ENCODE measurements around the gene RPUSD1. TPM values are rescaled to one million over a fixed set of nuclear protein-coding genes. Genes with fewer than 3 reads are reported as not detected.
A peak's percentile ranks its signal among the peaks of the same experiment; 100 is the strongest.

The RPUSD1 gene
- total RNA-seq, 1 donor from 2014 or later = 23.0 TPM

DNA sequence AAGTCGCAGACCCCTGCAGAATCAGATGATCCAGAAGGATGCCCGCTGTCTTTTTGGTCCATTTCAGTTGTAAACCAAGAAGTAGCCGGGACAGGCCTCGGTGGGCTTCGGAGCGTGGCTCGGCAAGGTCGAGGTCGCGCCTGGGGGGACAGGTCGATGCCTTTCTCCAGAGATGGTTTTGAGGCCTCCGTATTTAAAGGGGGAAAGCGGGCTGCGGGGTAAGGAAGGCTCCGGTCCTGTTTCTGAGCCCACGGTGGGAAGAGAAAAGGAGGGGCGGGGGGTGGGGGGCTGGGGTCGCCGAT, 19.9 kb upstream of the RPUSD1 start:
- Mint-ChIP-seq H3K9me3 (no peaks in the 10 kb centered on the region), H3K4me1 (peaks cover 4% of the 10 kb centered on the region), H3K27me3 (ENCODE audit: low read depth) (peaks cover 65% of the 10 kb centered on the region), H3K36me3 (peaks cover 3% of the 10 kb centered on the region), H3K27ac (peak overlapping the region; percentile 88), H3K4me3 (peak overlapping the region; percentile 89)
- DNase-seq (ENCODE audit: low spot score in 2 of 2, unreplicated experiment in 2 of 2) = no peak
- TF ChIP-seq CTCF (IDR thresholded peaks at IDR 0.05; ENCODE audit: unreplicated experiment) = no peak

GRCh38 chr16:807347-808084, 19.3 kb upstream of the RPUSD1 start:
- no peak for TF ChIP-seq CTCF (IDR thresholded peaks at IDR 0.05; ENCODE audit: unreplicated experiment)
- Mint-ChIP-seq H3K9me3 (no peaks in the 10 kb centered on the region), H3K27me3 (ENCODE audit: low read depth) (peaks cover 67% of the 10 kb centered on the region), H3K27ac (peak overlapping the region; percentile 88), H3K4me1 (peaks cover 4% of the 10 kb centered on the region), H3K36me3 (no peaks in the 10 kb centered on the region), H3K4me3 (peak overlapping the region; percentile 89)
- DNase-seq (ENCODE audit: low spot score in 2 of 2, unreplicated experiment in 2 of 2) = peak; percentile 63 to 80

DNA sequence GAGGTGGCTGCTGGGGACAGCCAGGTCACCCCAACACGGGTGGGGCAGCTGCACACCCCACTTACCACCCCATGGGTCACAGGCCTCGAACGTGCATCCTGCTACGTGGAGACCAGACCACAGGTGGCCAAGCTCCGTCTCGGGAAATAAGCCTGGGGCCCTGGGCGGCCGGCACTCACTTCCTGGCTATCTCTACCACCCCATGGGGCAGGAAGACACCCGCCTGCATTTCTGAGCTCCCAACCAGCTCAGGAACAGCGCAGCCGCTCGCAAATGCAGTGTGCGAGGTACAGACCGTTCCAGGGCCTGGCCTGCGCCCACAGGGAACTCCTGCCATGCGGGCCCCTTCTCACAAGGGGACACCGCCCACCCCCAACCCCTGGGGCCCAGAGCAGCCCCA, 17.3 kb upstream of the RPUSD1 start:
- Mint-ChIP-seq H3K27ac (no peak overlapping the region), H3K4me3 (no peak overlapping the region), H3K9me3 (no peaks in the 10 kb centered on the region), H3K27me3 (ENCODE audit: low read depth) (peaks cover 68% of the 10 kb centered on the region), H3K4me1 (peaks cover 4% of the 10 kb centered on the region), H3K36me3 (no peaks in the 10 kb centered on the region)
- no peak for DNase-seq (ENCODE audit: low spot score in 2 of 2, unreplicated experiment in 2 of 2)
- TF ChIP-seq CTCF (IDR thresholded peaks at IDR 0.05; ENCODE audit: unreplicated experiment) = no peak

DNA sequence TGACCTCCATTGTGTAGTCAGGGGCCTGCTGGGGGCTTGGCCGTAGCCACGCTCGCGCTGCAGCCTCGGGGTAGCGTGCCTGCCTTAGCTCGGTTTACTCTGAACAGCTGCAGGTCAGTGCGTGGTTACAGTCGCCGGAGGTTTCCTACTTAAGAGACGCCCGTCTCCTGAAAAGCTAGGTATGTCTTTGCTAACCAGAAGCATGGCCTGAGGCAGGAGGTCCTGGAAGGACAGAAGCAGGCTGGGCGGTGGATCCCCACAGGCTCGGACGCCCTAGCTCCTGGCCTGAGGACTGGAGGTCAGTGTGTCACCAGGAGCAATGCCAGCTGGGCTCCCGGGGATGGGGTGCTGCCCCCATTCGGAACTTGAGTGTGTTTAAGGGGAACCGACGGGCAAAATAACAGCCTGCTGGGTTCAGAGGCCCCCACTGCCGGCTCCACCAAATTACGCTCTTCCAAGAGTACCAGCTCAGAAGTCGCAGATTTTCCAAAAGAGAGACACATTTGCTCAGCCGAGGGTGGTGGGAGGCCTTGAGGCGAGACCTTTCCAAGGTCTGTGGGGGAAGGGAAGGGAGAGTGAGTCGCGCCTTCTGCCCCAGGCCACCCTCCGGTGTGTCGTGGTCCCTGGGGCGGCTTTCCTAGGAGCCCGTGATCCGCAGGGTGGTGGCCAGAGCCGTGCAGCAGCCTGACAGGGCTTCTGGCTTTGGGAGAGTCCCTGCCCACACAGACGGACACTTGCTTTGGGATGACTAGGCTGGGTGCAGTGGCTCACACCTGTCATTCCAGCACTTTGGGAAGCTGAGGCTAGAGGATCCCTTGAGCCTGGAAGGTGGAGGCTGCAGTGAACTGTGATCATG, 16.2 kb upstream of the RPUSD1 start:
- no peak overlapping the region for H3K4me3 Mint-ChIP-seq
- H3K9me3 Mint-ChIP-seq = no peaks in the 10 kb centered on the region
- DNase-seq (ENCODE audit: low spot score in 2 of 2, unreplicated experiment in 2 of 2) = no peak
- no peak for TF ChIP-seq CTCF (IDR thresholded peaks at IDR 0.05; ENCODE audit: unreplicated experiment)
- H3K4me1 Mint-ChIP-seq = peaks cover 4% of the 10 kb centered on the region
- H3K36me3 Mint-ChIP-seq = no peaks in the 10 kb centered on the region
- peaks cover 66% of the 10 kb centered on the region for H3K27me3 Mint-ChIP-seq (ENCODE audit: low read depth)
- no peak overlapping the region for H3K27ac Mint-ChIP-seq

GRCh38 chr16:803754-804080, 15.5 kb upstream of the RPUSD1 start:
- Mint-ChIP-seq H3K4me1 (peaks cover 4% of the 10 kb centered on the region), H3K27ac (no peak overlapping the region), H3K27me3 (ENCODE audit: low read depth) (peaks cover 68% of the 10 kb centered on the region), H3K36me3 (no peaks in the 10 kb centered on the region), H3K9me3 (no peaks in the 10 kb centered on the region), H3K4me3 (no peak overlapping the region)
- no peak for DNase-seq (ENCODE audit: low spot score in 2 of 2, unreplicated experiment in 2 of 2)
- TF ChIP-seq CTCF (IDR thresholded peaks at IDR 0.05; ENCODE audit: unreplicated experiment) = no peak

Data from mesothelial cell of epicardium (in vitro differentiated cells).